ENCODE results near the gene NTSR1.

NTSR1 gene

DNA sequence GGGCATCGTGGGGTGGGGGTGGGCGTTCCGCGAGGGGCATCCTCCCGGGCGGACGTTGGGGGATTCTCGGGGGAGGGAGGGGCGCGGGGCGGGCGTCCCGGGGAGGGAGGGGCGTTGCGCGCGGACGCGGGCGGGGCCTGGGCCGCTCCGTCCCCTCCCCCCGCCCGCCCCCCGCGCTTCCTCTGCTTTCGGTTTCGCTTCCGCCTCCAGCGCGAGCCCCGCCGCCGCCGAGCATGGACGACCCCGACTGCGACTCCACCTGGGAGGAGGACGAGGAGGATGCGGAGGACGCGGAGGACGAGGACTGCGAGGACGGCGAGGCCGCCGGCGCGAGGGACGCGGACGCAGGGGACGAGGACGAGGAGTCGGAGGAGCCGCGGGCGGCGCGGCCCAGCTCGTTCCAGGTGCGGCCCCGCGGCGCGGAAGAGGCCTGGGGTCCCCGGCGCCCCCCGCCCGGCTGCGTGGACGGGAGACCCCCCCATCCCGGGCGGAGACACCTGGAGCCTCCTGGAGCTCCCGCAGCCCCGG is 96.1 kb downstream of the NTSR1 start, which contains the start of gene OGFR:
OGFR (plus strand) TSS at position 209 of the 528 bp plus-strand sequence; CDS start at position 234, 25 bp downstream.
- peak; percentile 86 for DNase-seq (ENCODE audit: low spot score)

DNA sequence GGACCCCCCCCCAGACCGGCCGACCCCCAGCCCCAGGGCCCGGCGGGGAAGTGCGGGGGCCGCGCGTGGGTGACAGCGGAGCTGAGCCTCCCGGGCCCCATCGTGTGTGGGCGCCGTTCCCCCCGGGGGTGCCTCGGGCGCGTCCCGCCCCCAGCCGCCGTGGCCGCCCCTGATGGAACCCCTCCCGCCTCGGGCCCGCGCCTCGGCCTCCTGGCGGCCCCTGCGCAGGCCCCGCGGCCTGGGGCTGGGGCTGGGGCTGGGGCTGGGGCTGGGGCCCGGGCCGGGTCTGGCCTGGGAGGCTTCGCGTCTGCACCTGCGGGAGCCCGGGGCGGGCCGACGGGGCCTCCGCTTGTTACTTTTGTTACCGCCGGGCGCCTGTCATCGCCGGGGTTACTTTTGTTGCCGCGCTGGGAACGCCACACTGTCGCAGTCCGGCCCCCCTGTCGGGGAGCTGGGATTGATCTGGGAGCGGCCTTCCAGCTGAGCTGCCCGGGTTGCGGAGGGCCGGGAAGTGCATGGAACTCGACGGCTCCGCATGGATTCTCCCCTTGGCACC is 96.6 kb downstream of the NTSR1 start:
- DNase-seq (ENCODE audit: low spot score): peak; percentile 69

DNA sequence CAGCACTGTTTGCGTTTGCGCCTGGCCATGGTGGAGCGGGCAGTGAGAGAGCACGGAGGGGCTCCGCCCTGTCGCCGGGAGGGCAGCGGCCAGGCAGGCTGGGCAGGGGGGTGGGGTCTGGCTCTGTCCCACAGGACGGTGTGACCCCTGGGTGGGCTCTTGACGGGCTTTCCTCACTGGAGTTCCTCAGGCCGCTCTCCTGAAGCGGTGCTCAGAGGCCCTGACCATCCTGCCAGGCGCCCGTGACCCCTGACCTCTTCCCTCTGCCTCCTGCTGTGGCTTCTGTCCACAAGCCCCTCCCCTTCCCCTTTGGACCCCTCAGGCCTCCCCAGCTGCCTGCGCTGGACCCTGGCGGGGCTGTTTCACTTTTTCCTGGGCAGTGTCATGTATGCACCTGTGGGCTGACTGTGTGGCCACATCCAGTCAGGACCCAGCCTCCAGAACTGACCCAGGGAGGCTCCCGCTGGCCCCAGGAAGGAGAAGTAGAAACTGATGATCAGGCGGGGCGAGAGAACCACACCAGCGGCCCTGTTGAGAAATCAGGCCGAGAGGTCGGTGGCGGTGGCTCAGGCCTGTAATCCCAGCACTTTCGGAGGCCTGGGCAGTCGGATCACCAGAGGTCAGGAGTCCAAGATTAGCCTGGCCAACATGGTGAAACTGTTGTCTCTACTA is 97.2 kb downstream of the NTSR1 start:
- no peak for DNase-seq (ENCODE audit: low spot score)

DNA sequence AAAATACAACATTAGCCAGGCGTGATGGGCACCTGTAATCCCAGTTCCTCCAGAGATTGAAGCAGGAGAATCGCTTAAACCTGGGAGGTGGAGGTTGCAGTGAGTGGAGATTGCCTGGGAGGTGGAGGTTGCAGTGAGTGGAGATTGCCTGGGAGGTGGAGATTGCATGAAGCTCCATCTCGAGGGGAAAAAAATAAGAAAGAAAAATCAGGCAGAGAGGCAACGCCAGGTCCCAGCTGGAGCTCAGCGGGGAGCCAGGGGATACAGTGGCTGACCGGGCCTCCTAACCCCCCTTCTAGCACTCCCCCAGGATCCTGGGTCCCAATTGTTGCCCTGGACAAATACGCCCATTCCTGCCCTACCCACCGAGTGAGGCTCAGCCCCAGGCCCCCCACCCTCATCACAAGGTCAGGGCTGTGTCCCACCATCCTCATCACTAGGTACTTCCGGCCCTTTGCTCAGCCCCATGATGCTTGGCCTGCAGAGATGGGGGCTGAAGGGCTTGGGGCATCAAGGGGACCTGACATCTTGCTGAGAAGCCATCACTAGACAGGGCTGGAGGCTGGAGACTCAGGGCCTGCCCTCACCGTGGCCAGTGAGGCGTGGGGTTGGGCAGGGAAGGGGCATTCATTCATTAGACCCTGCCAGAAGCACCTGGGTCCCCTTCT is 97.9 kb downstream of the NTSR1 start:
- DNase-seq (ENCODE audit: low spot score): no peak

DNA sequence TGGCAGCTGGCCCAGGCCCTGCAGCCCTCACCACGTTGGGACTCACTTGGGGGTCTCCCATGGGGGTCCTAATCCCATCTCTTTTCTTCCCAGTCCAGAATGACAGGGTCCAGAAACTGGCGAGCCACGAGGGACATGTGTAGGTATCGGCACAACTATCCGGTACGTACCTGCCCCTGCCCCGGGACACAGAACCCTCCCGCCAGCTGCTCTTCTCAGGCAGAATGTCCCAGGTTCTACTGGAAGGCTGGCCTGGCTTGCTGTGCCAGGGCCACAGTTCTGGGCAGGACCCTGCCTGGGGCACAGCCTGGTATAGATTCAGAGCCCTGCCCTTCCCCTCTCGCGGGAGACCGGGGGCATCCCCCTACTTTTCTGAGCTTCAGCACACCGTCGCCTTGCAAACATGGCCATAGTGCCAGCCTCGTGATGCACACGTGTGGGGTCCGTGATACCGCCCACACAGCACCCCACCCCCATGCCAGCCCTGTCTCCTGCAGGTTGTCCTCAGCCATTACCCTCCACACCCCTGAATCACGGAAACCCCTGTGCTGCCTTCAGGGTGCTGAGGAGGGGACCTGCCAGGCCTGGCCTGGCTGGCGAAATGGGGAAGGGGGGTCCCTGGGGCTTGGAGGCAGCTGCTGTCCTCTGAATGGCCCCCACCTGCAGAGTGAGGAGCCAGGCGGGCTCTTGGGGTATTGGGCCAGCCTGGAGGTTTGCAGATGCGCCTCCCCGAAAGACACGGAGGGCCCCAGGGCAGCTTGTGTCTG is 99.0 kb downstream of the NTSR1 start:
- DNase-seq (ENCODE audit: low spot score): no peak

DNA sequence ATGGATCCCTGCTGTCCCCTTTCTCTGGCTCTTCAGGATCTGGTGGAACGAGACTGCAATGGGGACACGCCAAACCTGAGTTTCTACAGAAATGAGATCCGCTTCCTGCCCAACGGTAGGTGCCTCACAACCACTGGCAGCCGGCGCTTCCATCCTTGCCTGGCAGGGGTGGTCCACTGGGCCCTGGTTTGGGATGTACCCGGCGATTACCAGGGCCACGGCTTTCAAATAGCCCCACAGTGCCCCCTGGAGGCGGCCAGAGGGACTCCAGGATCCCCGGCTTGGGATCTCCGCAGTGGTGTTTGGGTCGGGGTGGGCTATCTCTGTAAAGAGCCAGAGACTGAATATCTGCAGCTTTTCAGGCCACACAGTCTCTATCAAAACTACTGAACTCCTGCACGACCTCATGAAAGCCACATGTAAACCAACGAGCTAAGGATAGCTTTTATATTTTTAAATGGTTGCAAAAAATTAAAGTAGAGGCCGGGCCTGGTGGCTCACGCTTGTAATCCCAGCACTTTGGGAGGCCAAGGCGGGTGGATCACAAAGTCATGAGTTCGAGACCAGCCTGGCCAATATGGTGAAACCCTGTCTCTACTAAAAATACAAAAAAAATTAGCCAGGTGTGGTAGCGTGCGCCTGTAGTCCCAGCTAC is 99.7 kb downstream of the NTSR1 start:
- peak; percentile 90 for DNase-seq (ENCODE audit: low spot score)

DNA sequence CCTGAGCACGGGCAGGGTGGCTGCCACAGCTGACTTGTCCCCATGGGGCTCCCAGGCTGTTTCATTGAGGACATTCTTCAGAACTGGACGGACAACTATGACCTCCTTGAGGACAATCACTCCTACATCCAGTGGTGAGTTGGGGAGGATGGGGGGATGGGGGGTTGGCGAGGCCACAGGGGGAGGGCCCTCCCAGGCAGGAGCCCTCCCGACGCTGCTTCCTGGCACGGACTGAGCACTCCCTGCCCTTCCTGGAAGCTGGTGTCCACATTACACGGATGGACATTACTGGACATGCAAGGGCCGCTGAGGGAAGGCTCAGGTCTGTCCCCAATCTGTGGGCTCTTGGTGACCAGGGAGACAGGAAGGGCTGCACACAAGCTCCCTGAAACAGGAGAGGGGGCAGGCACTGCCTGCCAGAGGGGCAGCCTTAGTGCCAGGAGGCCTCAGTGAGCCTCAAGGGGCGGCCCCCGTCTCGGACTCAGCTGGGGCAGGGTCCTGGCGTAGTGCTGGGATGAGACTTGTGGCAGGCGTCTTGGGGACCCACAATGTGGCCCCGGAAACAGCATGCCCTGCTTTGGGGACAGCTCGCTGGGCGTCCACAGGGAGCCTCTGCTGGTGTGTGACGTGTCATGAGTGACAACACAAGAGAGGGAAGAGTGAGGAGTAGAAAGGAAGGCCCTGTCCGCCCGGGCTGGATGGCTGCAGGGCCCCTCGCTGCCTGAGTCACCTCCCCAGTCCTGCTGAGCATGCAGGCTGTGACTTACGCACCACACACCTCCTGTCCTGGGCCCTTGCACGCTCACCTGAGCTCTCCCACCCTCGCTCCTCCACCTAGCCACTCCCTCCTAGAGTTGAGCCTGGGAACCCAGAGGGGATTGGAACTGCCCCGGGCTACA is 101.1 kb downstream of the NTSR1 start:
- DNase-seq (ENCODE audit: low spot score): no peak

DNA sequence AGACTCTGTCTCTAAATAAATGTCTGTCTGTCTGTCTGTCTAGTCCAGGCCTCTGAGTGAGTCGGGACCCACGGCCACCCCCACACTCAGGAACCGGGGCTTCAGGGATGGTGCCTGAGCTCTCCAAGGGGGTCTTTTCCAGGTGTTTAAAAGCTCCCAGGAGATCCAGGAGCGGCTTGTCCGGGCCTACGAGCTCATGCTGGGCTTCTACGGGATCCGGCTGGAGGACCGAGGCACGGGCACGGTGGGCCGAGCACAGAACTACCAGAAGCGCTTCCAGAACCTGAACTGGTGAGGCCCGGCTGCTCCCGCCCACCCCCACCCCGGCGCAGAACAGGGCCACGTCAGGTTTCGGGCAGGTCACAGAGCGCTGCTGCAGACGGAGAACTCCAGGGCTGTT is 102.7 kb downstream of the NTSR1 start:
- DNase-seq (ENCODE audit: low spot score): no peak

DNA sequence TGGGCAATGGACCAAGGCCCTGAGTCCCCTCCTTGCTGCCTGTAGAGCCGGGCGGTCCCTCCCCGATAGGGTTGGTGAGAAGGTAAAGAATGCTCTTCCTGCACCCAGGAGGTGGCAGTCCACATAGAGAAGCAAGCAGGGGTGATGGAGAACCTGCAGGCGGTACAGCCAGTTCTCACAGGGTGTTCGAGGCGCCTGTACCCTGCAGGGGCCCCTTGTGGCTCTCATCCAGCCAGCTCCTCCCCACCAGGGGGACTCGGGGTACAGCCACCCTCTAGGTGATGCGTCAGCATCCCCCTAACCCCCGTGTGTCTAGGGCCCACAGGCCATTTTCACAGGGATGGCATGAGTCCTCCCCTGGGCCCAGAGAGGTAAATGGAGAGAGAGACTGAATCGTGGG is 103.1 kb downstream of the NTSR1 start:
- no peak for DNase-seq (ENCODE audit: low spot score)

Measured in hepatic stellate cell (primary cell).